ENCODE results near the gene AARS2. TPM values are rescaled to one million over a fixed set of nuclear protein-coding genes. Genes with fewer than 3 reads are reported as not detected.
"Not testable (repeated sequence)": the region's sequence is repeated elsewhere in the genome, so short reads cannot be mapped to it uniquely, and the experiment has no call there.

AARS2 gene
- total and polyA plus RNA-seq, 4 donors, result 1.9 to 9.6 (median 6.9) TPM

GRCh38 chr6:44329858-44330257, 16.7 kb upstream of the AARS2 start (continued):
- no peak for TF ChIP-seq REST (IDR thresholded peaks at IDR 0.05)

- H3K27ac ChIP-seq (ENCODE audit: low read depth in 1 of 2, low read length in 2 of 2); H3K27me3 ChIP-seq (ENCODE audit: control insufficient read depth in 4 of 4, insufficient read depth in 4 of 4, low read length in 3 of 4); H3K9me3 ChIP-seq (ENCODE audit: control insufficient read depth in 4 of 4, low read length in 3 of 4); H3K4me1 ChIP-seq (ENCODE audit: control insufficient read depth in 4 of 4, insufficient read depth in 4 of 4, low read length in 3 of 4); H3K4me3 ChIP-seq (ENCODE audit: low read depth in 1 of 3, low read length in 3 of 3); H3K36me3 ChIP-seq (ENCODE audit: control insufficient read depth in 4 of 4, insufficient read depth in 3 of 4, low read depth in 1 of 4, low read length in 3 of 4); H3K9ac ChIP-seq (ENCODE audit: low read depth in 1 of 2, low read length in 2 of 2); DNase-seq (ENCODE audit: low spot score): not testable (repeated sequence)
- WGBS, result 45% methylated on average over 7 of the region's 9 CpGs
Observed at GRCh38 chr6:44328203-44328602, 15.1 kb upstream of the AARS2 start.

GRCh38 chr6:44327760-44328159, 14.6 kb upstream of the AARS2 start:
- H3K4me1 ChIP-seq (ENCODE audit: control insufficient read depth in 4 of 4, insufficient read depth in 4 of 4, low read length in 3 of 4), result no peaks in the 10 kb centered on the region
- H3K9ac ChIP-seq (ENCODE audit: low read depth in 1 of 2, low read length in 2 of 2), result no peak overlapping the region
- no peak overlapping the region for H3K27ac ChIP-seq (ENCODE audit: low read depth in 1 of 2, low read length in 2 of 2)
- no peaks in the 10 kb centered on the region for H3K36me3 ChIP-seq (ENCODE audit: control insufficient read depth in 4 of 4, insufficient read depth in 3 of 4, low read depth in 1 of 4, low read length in 3 of 4)
- H3K4me3 ChIP-seq (ENCODE audit: low read depth in 1 of 3, low read length in 3 of 3), result no peak overlapping the region
- no peak for TF ChIP-seq RXRA (IDR thresholded peaks at IDR 0.05)
- TF ChIP-seq YY1 (IDR thresholded peaks at IDR 0.05), result no peak
- no peak for TF ChIP-seq HNF4G (IDR thresholded peaks at IDR 0.05)
- no peak for TF ChIP-seq RAD21 (IDR thresholded peaks at IDR 0.05)
- no peak for TF ChIP-seq CTCF (IDR thresholded peaks at IDR 0.05; ENCODE audit: low read depth, low read length, missing input control)
- no peak for TF ChIP-seq ATF3 (IDR thresholded peaks at IDR 0.05)
- no peak for TF ChIP-seq HNF4A (conservative IDR thresholded peaks at IDR 0.05)
- TF ChIP-seq TAF1 (conservative IDR thresholded peaks at IDR 0.05), result no peak
- TF ChIP-seq JUND (IDR thresholded peaks at IDR 0.05), result no peak
- WGBS, result 75% methylated on average over 2 of the region's 2 CpGs
- H3K9me3 ChIP-seq (ENCODE audit: control insufficient read depth in 4 of 4, low read length in 3 of 4), result no peaks in the 10 kb centered on the region
- no peaks in the 10 kb centered on the region for H3K27me3 ChIP-seq (ENCODE audit: control insufficient read depth in 4 of 4, insufficient read depth in 4 of 4, low read length in 3 of 4)
- DNase-seq (ENCODE audit: low spot score), result no peak

- H3K9me3 ChIP-seq (ENCODE audit: control insufficient read depth in 4 of 4, low read length in 3 of 4), result no peaks in the 10 kb centered on the region
- TF ChIP-seq RAD21 (IDR thresholded peaks at IDR 0.05), result no peak
- TF ChIP-seq HNF4G (IDR thresholded peaks at IDR 0.05), result no peak
- TF ChIP-seq CTCF (IDR thresholded peaks at IDR 0.05; ENCODE audit: low read depth, low read length, missing input control), result no peak
- TF ChIP-seq NR2F2 (IDR thresholded peaks at IDR 0.05), result no peak
- no peaks in the 10 kb centered on the region for H3K4me1 ChIP-seq (ENCODE audit: control insufficient read depth in 4 of 4, insufficient read depth in 4 of 4, low read length in 3 of 4)
- H3K9ac ChIP-seq (ENCODE audit: low read depth in 1 of 2, low read length in 2 of 2), result no peak overlapping the region
- no peak overlapping the region for H3K4me3 ChIP-seq (ENCODE audit: low read depth in 1 of 3, low read length in 3 of 3)
- H3K27ac ChIP-seq (ENCODE audit: low read depth in 1 of 2, low read length in 2 of 2), result no peak overlapping the region
- DNase-seq (ENCODE audit: low spot score), result no peak
- H3K36me3 ChIP-seq (ENCODE audit: control insufficient read depth in 4 of 4, insufficient read depth in 3 of 4, low read depth in 1 of 4, low read length in 3 of 4), result no peaks in the 10 kb centered on the region
- H3K27me3 ChIP-seq (ENCODE audit: control insufficient read depth in 4 of 4, insufficient read depth in 4 of 4, low read length in 3 of 4), result no peaks in the 10 kb centered on the region
Observed at GRCh38 chr6:44327096-44327495, 13.9 kb upstream of the AARS2 start.
